HG02610 (cell line): ENCODE data around the gene ZNF256.

ENCODE experiments used
- ATAC-seq: cut with Tn5 transposase; IDR thresholded peaks from one replicate; pipeline ENCODE4 v1.9.1; 2021; ENCODE audit warnings: mild to moderate bottlenecking, moderate library complexity; ENCODE audit not compliant: unreplicated experiment

The ZNF256 gene

GRCh38 chr19:57900311-57900710, 47.2 kb downstream of the ZNF256 start:
- no peak for ATAC-seq
